Bone marrow (tissue), 2 donors: ENCODE data around the gene NME5.
"Not testable (repeated sequence)": the region's sequence is repeated elsewhere in the genome, so short reads cannot be mapped to it uniquely, and the experiment has no call there.

Source experiments
- DNase-seq, 2 donors: peaks; one replicate each; lab custom pipeline; 2025; lab: John Stamatoyannopoulos, UW

The NME5 gene

GRCh38 chr5:138078006-138078643 is 61.1 kb downstream of the NME5 start:
- DNase-seq = no peak

- DNase-seq = peak in 1 of 2 donors; percentile 33
These were observed 62.0 kb downstream of the NME5 start for GRCh38 chr5:138077064-138077696.

- DNase-seq = not testable (repeated sequence)
These were observed 69.2 kb downstream of the NME5 start for GRCh38 chr5:138070026-138070425.

GRCh38 chr5:138068742-138069600 is 70.3 kb downstream of the NME5 start:
- DNase-seq = peak; percentile 22 to 73

- DNase-seq = no peak
These were observed 71.3 kb downstream of the NME5 start for GRCh38 chr5:138067945-138068344.
